GM15510 (cell line): Measurements from ENCODE around the gene MT1G.

Experiments
- POLR2A ChIP-seq: IDR thresholded peaks from 3 replicates; pipeline ENCODE4 v1.6.1; 2011; ENCODE audit warnings: borderline replicate concordance; ENCODE audit not compliant: insufficient read length; ENCODE audit errors: extremely low read depth

MT1G gene

GRCh38 chr16:56690420-56691122 is 22.7 kb upstream of the MT1G start:
- no peak for TF ChIP-seq POLR2A

DNA sequence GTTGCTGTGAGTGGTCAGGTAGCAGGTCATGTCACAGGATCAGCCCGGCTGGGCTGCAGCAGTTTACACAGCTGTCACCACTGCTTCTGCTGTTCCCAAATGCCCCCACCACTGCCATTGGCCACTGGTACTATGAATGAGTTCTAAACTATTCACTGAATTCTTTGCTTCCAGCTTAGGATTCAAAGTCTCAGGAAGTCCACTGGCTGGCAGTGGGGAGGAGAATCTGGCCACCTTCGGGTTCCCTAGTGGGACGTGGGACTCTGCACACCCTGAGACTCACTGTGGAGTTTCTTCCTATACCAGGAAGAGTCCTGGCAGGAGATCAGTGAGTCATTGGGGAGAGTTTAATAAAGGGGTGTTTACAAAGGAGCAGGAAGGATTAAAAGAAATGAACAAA is 21.3 kb upstream of the MT1G start:
- no peak for TF ChIP-seq POLR2A

DNA sequence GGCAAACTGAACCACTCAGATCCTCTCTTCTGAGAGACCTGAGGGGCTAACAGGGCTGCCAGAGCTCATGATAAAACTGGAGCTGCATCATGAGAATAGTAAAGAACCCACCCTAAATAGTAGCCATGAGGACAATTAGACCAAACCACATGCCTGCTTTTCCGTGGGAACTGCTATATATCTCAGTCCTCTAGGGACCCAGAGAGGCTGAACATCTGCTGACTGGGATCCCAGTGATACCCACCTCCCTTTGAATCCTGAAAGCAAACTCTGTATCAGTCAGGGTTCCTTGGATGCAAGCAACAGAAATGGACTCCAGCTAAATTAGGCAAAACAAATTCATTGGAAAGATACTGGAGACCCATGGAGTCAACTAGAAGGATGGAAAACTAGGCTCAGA is 20.9 kb upstream of the MT1G start:
- TF ChIP-seq POLR2A, result no peak

DNA sequence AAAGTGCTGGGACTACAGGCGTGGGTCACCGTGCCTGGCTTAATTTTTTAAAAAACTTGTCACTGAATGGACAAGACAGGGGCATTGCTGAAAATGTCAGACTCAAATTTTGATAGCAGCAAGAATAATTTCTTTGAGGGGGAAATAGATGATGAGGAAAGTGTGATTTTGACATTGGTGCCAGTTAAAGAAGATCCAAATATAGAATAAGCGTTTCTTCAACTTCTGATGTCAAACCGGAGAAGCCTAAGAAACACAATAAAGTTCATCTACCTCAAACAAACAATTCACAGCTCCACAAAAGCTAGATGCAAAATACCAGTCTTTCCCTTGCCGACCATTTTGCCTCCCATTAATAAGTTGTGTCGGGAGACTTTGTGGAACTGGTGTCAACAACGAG is 18.9 kb upstream of the MT1G start:
- TF ChIP-seq POLR2A, result no peak

DNA sequence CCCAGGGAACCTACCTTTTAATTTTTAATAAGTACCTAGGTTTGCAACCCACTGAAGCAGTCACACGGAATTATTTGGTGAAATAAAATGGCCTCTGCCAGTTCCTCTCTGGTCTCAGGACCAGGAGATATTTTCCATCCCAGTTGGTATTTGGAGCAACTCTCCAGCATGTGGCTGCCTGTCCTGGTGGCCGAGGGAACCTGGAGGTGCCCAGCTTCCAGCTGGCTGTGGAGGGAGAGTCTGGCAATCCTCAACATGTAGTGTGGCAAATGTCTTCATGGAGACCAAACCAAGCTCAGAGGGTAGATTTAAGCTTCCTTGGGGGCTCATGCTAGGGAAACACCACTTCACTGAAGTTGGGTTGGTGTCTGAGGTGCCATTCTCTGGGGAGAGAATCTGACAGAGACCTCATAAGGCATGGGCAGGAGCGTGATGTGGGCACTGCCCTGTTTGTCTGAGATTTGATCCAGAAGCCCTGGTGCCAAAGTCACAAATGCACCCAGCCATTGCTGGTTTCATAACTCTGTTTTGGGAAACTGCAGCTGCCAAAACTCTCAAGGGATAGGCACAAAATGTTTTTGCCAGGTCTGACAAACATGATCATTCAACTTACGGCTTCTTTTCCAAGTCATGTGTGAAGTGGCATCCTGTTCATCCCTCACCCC is 17.2 kb upstream of the MT1G start:
- no peak for TF ChIP-seq POLR2A

GRCh38 chr16:56684256-56684925 is 16.5 kb upstream of the MT1G start:
- TF ChIP-seq POLR2A, result no peak

- no peak for TF ChIP-seq POLR2A
Measured at GRCh38 chr16:56683424-56684172, 15.7 kb upstream of the MT1G start.

- TF ChIP-seq POLR2A, result no peak
Measured at GRCh38 chr16:56682703-56683397, 15.0 kb upstream of the MT1G start.

GRCh38 chr16:56681939-56682702 is 14.3 kb upstream of the MT1G start, which contains the start of gene MT1X:
Gene MT1X (plus strand): TSS chr16:56682470. CDS start chr16:56682541, 71 bp downstream.
- TF ChIP-seq POLR2A, result peak; percentile 86

DNA sequence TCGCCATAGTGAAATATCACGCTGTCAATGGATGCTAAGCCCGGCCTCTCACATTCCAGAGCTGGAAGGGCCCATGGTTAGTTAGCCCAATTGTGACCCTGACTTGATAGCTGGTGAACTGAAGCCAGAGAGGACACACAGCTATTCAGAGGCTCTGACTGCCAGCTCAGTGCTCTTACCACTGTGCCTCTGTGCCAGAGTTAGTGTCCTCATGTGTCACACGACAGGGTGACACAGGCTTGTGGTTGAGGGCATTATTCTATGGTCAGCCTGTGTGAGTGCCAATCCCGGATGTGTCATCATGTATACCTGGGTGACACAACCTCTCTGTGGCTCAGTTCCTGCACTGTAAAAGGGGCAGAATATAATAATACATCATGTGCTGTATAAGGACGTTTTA is 12.0 kb upstream of the MT1G start:
- no peak for TF ChIP-seq POLR2A

- no peak for TF ChIP-seq POLR2A
Measured at GRCh38 chr16:56679078-56679730, 11.3 kb upstream of the MT1G start.

GRCh38 chr16:56677474-56677873 is 9.6 kb upstream of the MT1G start:
- no peak for TF ChIP-seq POLR2A

- no peak for TF ChIP-seq POLR2A
Measured at GRCh38 chr16:56675685-56676210, 7.9 kb upstream of the MT1G start.
